ENCODE data around the gene RAB3D.
"Not testable (repeated sequence)": the region's sequence is repeated elsewhere in the genome, so short reads cannot be mapped to it uniquely, and the experiment has no call there.

Gene RAB3D

GRCh38 chr19:11339254-11340098 is at the start of gene RAB3D:
Gene RAB3D (minus strand): TSS chr19:11339657. CDS start chr19:11337399, 2,258 bp downstream.
- peak; percentile 89 for DNase-seq (ENCODE audit: low read depth)

GRCh38 chr19:11387162-11388034 is 47.9 kb upstream of the RAB3D start:
- DNase-seq (ENCODE audit: low read depth): no peak

GRCh38 chr19:11384778-11385129 is 45.3 kb upstream of the RAB3D start:
- DNase-seq (ENCODE audit: low read depth): no peak

DNA sequence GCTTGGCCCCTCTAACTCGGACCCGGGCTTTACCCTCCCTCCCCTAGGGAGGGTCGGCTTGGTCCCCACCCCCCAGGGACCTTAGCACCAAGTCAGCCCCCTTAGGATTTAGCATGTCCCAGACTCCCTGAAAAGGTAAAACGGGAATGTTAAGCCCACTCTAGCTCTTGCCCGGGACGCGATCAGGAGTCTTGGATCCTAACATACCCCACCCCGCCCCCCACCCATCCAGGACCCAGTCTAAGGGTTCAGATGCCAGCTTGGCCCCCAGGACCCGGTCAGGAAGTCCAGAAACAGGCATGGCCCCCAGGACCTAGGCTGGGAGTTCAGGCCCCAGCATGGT is 44.2 kb upstream of the RAB3D start:
- DNase-seq (ENCODE audit: low read depth): no peak

DNA sequence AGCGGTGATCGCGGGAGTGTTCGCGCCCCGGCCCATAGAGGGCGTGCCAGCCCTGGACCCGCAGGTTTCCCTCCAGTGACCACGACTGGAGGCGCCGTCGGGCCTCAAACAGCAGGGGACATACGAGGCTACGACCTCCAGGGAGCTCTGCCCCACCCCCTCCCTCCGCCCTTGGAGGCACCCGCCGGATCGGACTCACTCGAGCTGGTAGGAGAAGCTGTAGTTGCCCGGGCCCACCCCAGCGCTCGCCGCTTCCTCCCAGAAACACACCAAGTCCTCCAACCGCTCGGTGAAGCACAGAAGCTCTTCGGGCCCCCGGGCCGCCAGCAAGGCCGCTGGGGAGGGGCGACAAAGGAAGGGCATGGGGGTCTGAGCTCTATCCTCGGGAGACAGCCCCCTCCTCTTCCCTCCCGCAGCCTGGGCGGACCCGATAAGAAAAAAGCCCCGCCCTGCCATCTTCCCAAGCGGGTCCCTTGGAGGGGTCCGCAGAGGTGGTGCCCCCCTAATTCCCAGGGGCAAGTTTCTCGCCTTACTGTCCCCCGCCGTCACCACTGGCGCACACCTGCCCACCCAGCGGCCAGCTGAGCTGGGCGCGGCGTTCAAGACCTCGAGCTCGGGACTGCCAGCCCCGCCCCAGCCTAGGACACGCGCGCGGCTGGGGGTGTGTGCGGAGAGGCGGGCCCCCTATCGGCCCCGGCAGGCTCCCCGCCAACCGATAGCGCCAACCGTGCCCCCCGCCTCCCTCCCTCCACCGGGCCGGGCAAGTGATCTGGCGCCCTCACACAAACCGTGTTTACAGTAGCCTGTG is 43.6 kb upstream of the RAB3D start:
- no peak for DNase-seq (ENCODE audit: low read depth)

GRCh38 chr19:11380653-11381537 is 41.4 kb upstream of the RAB3D start:
- DNase-seq (ENCODE audit: low read depth): peak; percentile 94

DNA sequence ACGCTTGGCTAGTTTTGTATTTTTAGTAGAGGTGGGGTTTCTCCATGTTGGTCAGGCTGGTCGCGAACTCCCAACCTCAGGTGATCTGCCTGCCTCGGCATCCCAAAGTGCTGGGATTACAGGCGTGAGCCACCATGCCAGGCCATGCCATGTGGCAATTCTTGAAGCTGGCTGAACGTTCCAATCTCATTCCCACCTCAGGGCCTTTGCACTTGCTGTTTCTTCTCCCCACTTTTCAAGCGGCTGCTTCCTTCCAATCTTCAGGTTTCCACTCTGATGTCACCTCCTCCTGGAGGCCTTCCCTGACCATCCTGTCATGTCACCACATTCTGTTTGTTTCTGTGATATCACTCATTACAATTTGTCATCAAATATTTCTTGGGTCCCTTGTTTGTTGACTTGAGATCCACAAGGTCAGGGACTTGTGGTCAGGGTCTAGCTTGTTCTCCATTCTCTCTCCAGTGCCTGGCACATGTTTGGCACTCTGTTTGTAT is 40.4 kb upstream of the RAB3D start:
- no peak for DNase-seq (ENCODE audit: low read depth)

DNA sequence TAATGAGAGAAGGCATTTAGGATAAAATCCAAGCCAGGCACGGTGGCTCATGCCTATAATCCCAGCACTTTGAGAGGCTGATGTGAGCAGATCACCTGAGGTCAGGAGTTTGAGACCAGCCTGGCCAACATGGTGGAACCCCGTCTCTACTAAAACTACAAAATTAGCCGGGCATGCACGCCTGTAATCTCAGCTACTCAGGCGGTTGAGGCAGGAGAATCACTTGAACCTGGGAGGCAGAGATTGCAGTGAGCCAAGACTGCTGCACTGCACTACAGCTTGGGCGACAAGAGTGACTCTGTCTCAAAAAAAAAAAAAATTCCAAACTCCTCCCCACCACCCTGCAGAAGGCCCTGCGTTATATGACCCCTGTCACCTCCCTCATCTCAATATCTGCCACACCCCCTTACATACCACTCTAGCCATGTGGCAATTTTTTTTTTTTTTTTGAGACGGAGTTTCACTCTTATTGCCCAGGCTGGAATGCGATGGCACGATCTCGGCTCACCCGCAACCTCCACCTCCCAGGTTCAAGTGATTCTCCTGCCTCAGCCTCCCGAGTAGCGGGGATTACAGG is 39.9 kb upstream of the RAB3D start:
- not testable (repeated sequence) for DNase-seq (ENCODE audit: low read depth)

GRCh38 chr19:11378319-11379189 is 39.1 kb upstream of the RAB3D start:
- peak; percentile 44 for DNase-seq (ENCODE audit: low read depth)

- DNase-seq (ENCODE audit: low read depth): peak; percentile 30
Observed at GRCh38 chr19:11377756-11378155, 38.3 kb upstream of the RAB3D start.

DNA sequence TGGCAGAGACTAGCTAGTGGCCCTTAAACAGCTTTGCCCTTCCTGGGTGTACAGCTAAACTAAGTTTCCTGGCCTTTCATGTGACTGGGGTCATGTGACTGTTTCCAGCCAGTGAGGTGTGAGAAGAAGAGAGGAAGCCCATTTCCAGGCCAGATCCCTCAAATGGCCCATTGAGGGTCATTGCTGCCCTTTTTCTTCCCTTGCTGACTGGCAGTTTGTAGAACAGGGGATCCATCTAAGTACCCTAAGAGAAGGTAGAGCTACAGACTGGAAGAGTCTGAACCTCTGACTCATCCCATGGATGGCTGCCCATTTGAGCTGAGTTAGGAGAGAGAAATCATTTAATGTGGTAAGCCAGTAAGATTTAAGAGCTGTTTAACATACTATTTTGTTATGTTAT is 37.8 kb upstream of the RAB3D start:
- DNase-seq (ENCODE audit: low read depth): peak; percentile 89

DNA sequence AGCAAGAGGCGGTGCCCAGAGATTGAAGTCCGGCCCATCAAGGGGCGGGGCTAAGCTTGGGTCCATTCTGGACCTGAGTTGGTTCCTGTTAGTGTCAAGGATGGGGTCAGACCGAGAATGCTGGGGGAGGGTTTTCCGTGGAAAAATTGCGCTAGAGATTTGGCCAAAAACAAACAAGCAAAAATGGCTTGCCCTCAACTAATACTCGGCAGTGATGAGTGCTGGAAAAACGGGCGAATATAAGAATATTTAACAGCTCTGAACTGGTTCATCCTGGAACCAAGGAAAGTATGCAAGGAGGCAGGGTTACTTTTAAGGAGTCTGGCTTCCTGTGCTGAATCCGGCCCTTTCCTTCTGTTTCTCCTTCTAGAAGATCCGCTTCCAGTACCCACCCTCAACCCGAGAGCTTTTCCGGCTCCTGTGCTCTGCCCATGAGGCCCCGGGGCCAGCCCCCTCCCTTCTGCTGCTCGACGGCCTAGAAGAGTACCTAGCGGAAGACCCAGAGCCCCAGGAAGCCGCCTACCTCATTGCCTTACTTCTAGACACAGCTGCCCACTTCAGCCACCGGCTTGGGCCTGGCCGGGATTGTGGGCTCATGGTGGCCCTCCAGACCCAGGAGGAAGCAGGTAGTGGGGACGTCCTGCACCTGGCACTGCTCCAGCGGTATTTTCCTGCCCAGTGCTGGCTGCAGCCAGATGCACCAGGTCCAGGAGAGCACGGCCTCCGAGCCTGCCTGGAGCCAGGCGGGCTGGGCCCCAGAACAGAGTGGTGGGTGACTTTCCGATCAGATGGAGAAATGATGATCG is 35.9 kb upstream of the RAB3D start:
- DNase-seq (ENCODE audit: low read depth): no peak

DNA sequence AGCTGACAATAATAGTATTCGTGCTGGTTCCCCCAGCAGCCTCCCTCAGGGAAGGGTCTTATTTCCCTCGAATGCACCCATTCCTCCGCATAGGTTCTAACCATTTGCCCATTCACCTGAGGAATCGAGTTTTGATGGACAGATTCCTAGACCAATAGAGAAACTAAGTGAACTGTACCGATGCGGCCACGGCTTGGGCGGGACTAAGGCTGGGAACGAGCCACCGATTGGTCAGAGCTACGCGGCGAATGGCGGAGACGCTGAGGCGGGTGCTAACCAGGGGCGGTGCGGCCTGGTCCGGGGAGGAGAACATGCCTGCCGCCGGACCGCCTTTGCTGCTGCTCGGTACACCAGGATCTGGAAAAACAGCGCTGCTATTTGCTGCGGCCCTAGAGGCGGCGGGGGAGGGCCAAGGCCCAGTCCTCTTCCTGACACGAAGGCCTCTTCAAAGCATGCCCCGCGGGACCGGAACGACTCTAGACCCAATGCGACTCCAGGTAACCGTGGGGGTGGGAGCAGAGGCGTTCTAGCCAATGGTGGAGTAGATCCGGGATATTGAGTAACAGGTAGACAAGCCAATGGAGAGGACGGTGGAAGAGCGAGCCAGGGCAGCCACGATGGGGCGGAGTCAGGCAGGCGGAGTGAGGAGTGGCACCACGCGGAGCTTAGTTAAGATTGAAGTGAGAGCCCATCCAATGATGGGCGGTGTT is 35.1 kb upstream of the RAB3D start, which contains the start of gene SWSAP1:
SWSAP1 (plus strand) TSS at position 234 of the 710 bp plus-strand sequence; CDS start at position 249, 15 bp downstream.
- DNase-seq (ENCODE audit: low read depth): peak; percentile 100

DNA sequence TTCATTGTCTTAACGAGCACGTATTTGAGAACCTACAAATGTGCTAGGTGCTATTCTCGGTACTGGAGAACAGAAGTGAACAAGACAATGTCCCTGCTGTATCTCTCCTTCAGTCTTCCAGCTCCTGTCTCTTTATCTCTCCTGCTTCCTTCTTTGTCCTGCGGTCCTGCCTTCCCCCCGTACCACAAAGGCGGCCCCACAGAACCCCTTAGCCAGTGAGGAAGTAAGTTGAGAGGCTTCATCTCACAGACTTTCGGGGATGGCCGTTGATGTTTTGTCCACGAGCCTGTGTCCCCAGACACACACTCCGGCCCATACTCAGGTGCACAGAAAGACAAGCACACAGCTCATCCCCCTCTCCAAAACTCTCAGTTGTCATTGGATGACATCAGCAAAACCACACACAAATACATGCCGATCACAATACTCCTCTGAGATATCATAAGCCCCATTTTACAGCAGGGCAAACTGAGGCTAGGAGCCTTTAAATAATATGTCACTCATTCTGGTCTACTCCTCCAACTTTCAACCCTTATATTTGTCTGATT is 34.5 kb upstream of the RAB3D start:
- no peak for DNase-seq (ENCODE audit: low read depth)

DNA sequence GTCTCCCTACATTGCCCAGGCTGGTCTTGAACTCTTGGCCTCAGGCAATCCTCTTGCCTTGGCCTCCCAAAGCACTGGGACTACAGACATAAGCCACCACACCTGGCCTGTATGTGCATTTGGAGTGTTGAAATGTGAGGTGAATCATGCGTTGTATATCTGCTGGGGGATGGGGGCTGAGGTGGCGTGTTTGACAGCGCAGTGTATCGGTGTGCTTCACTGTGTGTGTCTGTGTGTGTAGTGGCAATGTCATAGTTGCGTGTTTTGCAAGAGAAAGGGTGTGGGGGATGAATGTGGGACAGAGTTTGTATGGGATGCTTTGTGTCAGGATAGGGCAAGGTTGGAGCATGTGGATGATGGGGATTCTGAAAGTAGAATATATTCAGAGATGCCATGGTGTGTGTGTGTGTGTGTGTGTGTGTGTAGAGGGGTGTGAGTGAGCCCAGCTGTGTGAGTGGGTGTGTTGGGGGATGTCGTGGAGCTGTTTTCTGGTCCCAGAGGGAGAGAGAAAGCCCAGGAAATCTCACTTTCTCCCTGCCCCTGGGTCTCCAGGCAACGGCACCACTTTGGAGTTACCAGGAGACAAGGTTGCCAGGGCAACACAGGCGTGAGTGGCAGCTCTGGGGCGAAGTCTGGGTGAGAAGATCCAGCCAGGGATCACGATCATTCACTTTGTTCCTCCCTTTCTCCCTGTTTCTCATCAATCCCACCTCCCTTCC is 33.9 kb upstream of the RAB3D start:
- DNase-seq (ENCODE audit: low read depth): peak; percentile 43

- no peak for DNase-seq (ENCODE audit: low read depth)
Observed at GRCh38 chr19:11370744-11371143, 31.3 kb upstream of the RAB3D start.

- DNase-seq (ENCODE audit: low read depth): no peak
Observed at GRCh38 chr19:11367528-11367927, 28.1 kb upstream of the RAB3D start.

Data from amniotic epithelial cell (primary cell).